Fibroblast of peridontal ligament (primary cell): Measurements from ENCODE around the gene SSX3.
"Not testable (repeated sequence)": the region's sequence is repeated elsewhere in the genome, so short reads cannot be mapped to it uniquely, and the experiment has no call there.

Source experiments
- DNase-seq: peaks from one replicate; pipeline ENCODE4 v3.0.0-alpha.2; 2010; ENCODE audit errors: extremely low read depth

SSX3 gene

GRCh38 chrX:48356315-48357094, at the start of gene SSX3:
Gene SSX3 (minus strand): TSS chrX:48356703. CDS start chrX:48355249, 1,454 bp downstream.
- DNase-seq, result not testable (repeated sequence)

- DNase-seq, result not testable (repeated sequence)
Observed at GRCh38 chrX:48397825-48398224, 41.3 kb upstream of the SSX3 start.

GRCh38 chrX:48396931-48397330, 40.4 kb upstream of the SSX3 start:
- DNase-seq, result not testable (repeated sequence)

GRCh38 chrX:48383239-48383638, 26.7 kb upstream of the SSX3 start, which contains the start of gene SSX4:
Gene SSX4 (plus strand): TSS chrX:48383539. CDS start chrX:48384054, 515 bp downstream.
- not testable (repeated sequence) for DNase-seq

- DNase-seq, result not testable (repeated sequence)
Observed at GRCh38 chrX:48370408-48370807, 13.9 kb upstream of the SSX3 start.

GRCh38 chrX:48367717-48368408, 11.4 kb upstream of the SSX3 start:
- DNase-seq, result not testable (repeated sequence)

- not testable (repeated sequence) for DNase-seq
Observed at GRCh38 chrX:48359281-48359680, 2.8 kb upstream of the SSX3 start.

- DNase-seq, result no peak
Observed at GRCh38 chrX:48357681-48358080, 1.2 kb upstream of the SSX3 start.

GRCh38 chrX:48346059-48346458, 10.4 kb downstream of the SSX3 start:
- DNase-seq, result not testable (repeated sequence)

GRCh38 chrX:48313996-48314395, 42.5 kb downstream of the SSX3 start:
- not testable (repeated sequence) for DNase-seq

GRCh38 chrX:48306175-48306574, 50.3 kb downstream of the SSX3 start:
- DNase-seq, result no peak
